ENCODE data around the gene CD46.

- TF ChIP-seq CTCF (IDR thresholded peaks at IDR 0.05) (no peak), POLR2AphosphoS5 (IDR thresholded peaks at IDR 0.05) (no peak)
Observed at GRCh38 chr1:207703712-207704111, 48.1 kb upstream of the CD46 start.

All from breast epithelium (tissue), 3 donors.